Measurements from ENCODE around the gene CD47.

The CD47 gene

GRCh38 chr3:108060331-108060730 is 30.5 kb downstream of the CD47 start:
- Histone ChIP-seq H3K9me3 (ENCODE audit: control insufficient read depth, insufficient read depth, low read length) (no peaks in the 10 kb centered on the region), H3K4me1 (ENCODE audit: control insufficient read depth, insufficient read depth, low read length) (peaks cover 5% of the 10 kb centered on the region), H3K36me3 (ENCODE audit: control insufficient read depth, insufficient read depth, low read length) (no peaks in the 10 kb centered on the region), H3K9ac (ENCODE audit: low read depth, low read length) (no peak overlapping the region), H3K27me3 (ENCODE audit: control insufficient read depth, insufficient read depth, low read length) (no peaks in the 10 kb centered on the region), H3K4me3 (ENCODE audit: low read depth, low read length) (no peak overlapping the region)

- Histone ChIP-seq H3K36me3 (ENCODE audit: control insufficient read depth, insufficient read depth, low read length) (no peaks in the 10 kb centered on the region), H3K9ac (ENCODE audit: low read depth, low read length) (no peak overlapping the region), H3K4me1 (ENCODE audit: control insufficient read depth, insufficient read depth, low read length) (peaks cover 5% of the 10 kb centered on the region), H3K9me3 (ENCODE audit: control insufficient read depth, insufficient read depth, low read length) (no peaks in the 10 kb centered on the region), H3K27me3 (ENCODE audit: control insufficient read depth, insufficient read depth, low read length) (no peaks in the 10 kb centered on the region), H3K4me3 (ENCODE audit: low read depth, low read length) (no peak overlapping the region)
Measured at GRCh38 chr3:108055931-108056330, 34.9 kb downstream of the CD47 start.

GRCh38 chr3:108054935-108055334 is 35.9 kb downstream of the CD47 start:
- H3K4me1 ChIP-seq (ENCODE audit: control insufficient read depth, insufficient read depth, low read length): peaks cover 5% of the 10 kb centered on the region
- H3K4me3 ChIP-seq (ENCODE audit: low read depth, low read length): no peak overlapping the region
- no peaks in the 10 kb centered on the region for H3K9me3 ChIP-seq (ENCODE audit: control insufficient read depth, insufficient read depth, low read length)
- H3K27me3 ChIP-seq (ENCODE audit: control insufficient read depth, insufficient read depth, low read length): no peaks in the 10 kb centered on the region
- no peaks in the 10 kb centered on the region for H3K36me3 ChIP-seq (ENCODE audit: control insufficient read depth, insufficient read depth, low read length)
- H3K9ac ChIP-seq (ENCODE audit: low read depth, low read length): no peak overlapping the region

GRCh38 chr3:108053483-108053882 is 37.3 kb downstream of the CD47 start:
- Histone ChIP-seq H3K36me3 (ENCODE audit: control insufficient read depth, insufficient read depth, low read length) (no peaks in the 10 kb centered on the region), H3K9me3 (ENCODE audit: control insufficient read depth, insufficient read depth, low read length) (no peaks in the 10 kb centered on the region), H3K27me3 (ENCODE audit: control insufficient read depth, insufficient read depth, low read length) (no peaks in the 10 kb centered on the region), H3K4me3 (ENCODE audit: low read depth, low read length) (no peak overlapping the region), H3K9ac (ENCODE audit: low read depth, low read length) (no peak overlapping the region), H3K4me1 (ENCODE audit: control insufficient read depth, insufficient read depth, low read length) (peaks cover 3% of the 10 kb centered on the region)

- Histone ChIP-seq H3K4me3 (ENCODE audit: low read depth, low read length) (no peak overlapping the region), H3K27me3 (ENCODE audit: control insufficient read depth, insufficient read depth, low read length) (no peaks in the 10 kb centered on the region), H3K9me3 (ENCODE audit: control insufficient read depth, insufficient read depth, low read length) (no peaks in the 10 kb centered on the region), H3K36me3 (ENCODE audit: control insufficient read depth, insufficient read depth, low read length) (no peaks in the 10 kb centered on the region), H3K9ac (ENCODE audit: low read depth, low read length) (no peak overlapping the region), H3K4me1 (ENCODE audit: control insufficient read depth, insufficient read depth, low read length) (no peaks in the 10 kb centered on the region)
Measured at GRCh38 chr3:108053067-108053466, 37.8 kb downstream of the CD47 start.

- H3K4me1 ChIP-seq (ENCODE audit: control insufficient read depth, insufficient read depth, low read length): no peaks in the 10 kb centered on the region
- H3K27me3 ChIP-seq (ENCODE audit: control insufficient read depth, insufficient read depth, low read length): no peaks in the 10 kb centered on the region
- H3K36me3 ChIP-seq (ENCODE audit: control insufficient read depth, insufficient read depth, low read length): no peaks in the 10 kb centered on the region
- no peak overlapping the region for H3K9ac ChIP-seq (ENCODE audit: low read depth, low read length)
- no peaks in the 10 kb centered on the region for H3K9me3 ChIP-seq (ENCODE audit: control insufficient read depth, insufficient read depth, low read length)
- no peak overlapping the region for H3K4me3 ChIP-seq (ENCODE audit: low read depth, low read length)
Measured at GRCh38 chr3:108051005-108051404, 39.8 kb downstream of the CD47 start.

- Histone ChIP-seq H3K36me3 (ENCODE audit: control insufficient read depth, insufficient read depth, low read length) (no peaks in the 10 kb centered on the region), H3K4me3 (ENCODE audit: low read depth, low read length) (no peak overlapping the region), H3K4me1 (ENCODE audit: control insufficient read depth, insufficient read depth, low read length) (no peaks in the 10 kb centered on the region), H3K27me3 (ENCODE audit: control insufficient read depth, insufficient read depth, low read length) (no peaks in the 10 kb centered on the region), H3K9ac (ENCODE audit: low read depth, low read length) (no peak overlapping the region), H3K9me3 (ENCODE audit: control insufficient read depth, insufficient read depth, low read length) (no peaks in the 10 kb centered on the region)
Measured at GRCh38 chr3:108047987-108048386, 42.8 kb downstream of the CD47 start.

- H3K9me3 ChIP-seq (ENCODE audit: control insufficient read depth, insufficient read depth, low read length): no peaks in the 10 kb centered on the region
- no peaks in the 10 kb centered on the region for H3K4me1 ChIP-seq (ENCODE audit: control insufficient read depth, insufficient read depth, low read length)
- H3K36me3 ChIP-seq (ENCODE audit: control insufficient read depth, insufficient read depth, low read length): no peaks in the 10 kb centered on the region
- H3K4me3 ChIP-seq (ENCODE audit: low read depth, low read length): no peak overlapping the region
- no peak overlapping the region for H3K9ac ChIP-seq (ENCODE audit: low read depth, low read length)
- H3K27me3 ChIP-seq (ENCODE audit: control insufficient read depth, insufficient read depth, low read length): no peaks in the 10 kb centered on the region
Measured at GRCh38 chr3:108046247-108046646, 44.6 kb downstream of the CD47 start.

- H3K9ac ChIP-seq (ENCODE audit: low read depth, low read length): no peak overlapping the region
- H3K36me3 ChIP-seq (ENCODE audit: control insufficient read depth, insufficient read depth, low read length): no peaks in the 10 kb centered on the region
- H3K9me3 ChIP-seq (ENCODE audit: control insufficient read depth, insufficient read depth, low read length): no peaks in the 10 kb centered on the region
- H3K4me3 ChIP-seq (ENCODE audit: low read depth, low read length): no peak overlapping the region
- no peaks in the 10 kb centered on the region for H3K27me3 ChIP-seq (ENCODE audit: control insufficient read depth, insufficient read depth, low read length)
- H3K4me1 ChIP-seq (ENCODE audit: control insufficient read depth, insufficient read depth, low read length): no peaks in the 10 kb centered on the region
Measured at GRCh38 chr3:108044699-108045098, 46.1 kb downstream of the CD47 start.

GRCh38 chr3:108042300-108042699 is 48.5 kb downstream of the CD47 start:
- no peaks in the 10 kb centered on the region for H3K9me3 ChIP-seq (ENCODE audit: control insufficient read depth, insufficient read depth, low read length)
- no peaks in the 10 kb centered on the region for H3K36me3 ChIP-seq (ENCODE audit: control insufficient read depth, insufficient read depth, low read length)
- no peaks in the 10 kb centered on the region for H3K4me1 ChIP-seq (ENCODE audit: control insufficient read depth, insufficient read depth, low read length)
- no peak overlapping the region for H3K9ac ChIP-seq (ENCODE audit: low read depth, low read length)
- no peaks in the 10 kb centered on the region for H3K27me3 ChIP-seq (ENCODE audit: control insufficient read depth, insufficient read depth, low read length)
- H3K4me3 ChIP-seq (ENCODE audit: low read depth, low read length): no peak overlapping the region

GRCh38 chr3:108041253-108041652 is 49.6 kb downstream of the CD47 start:
- no peaks in the 10 kb centered on the region for H3K27me3 ChIP-seq (ENCODE audit: control insufficient read depth, insufficient read depth, low read length)
- H3K9ac ChIP-seq (ENCODE audit: low read depth, low read length): no peak overlapping the region
- H3K4me3 ChIP-seq (ENCODE audit: low read depth, low read length): no peak overlapping the region
- H3K4me1 ChIP-seq (ENCODE audit: control insufficient read depth, insufficient read depth, low read length): no peaks in the 10 kb centered on the region
- no peaks in the 10 kb centered on the region for H3K9me3 ChIP-seq (ENCODE audit: control insufficient read depth, insufficient read depth, low read length)
- H3K36me3 ChIP-seq (ENCODE audit: control insufficient read depth, insufficient read depth, low read length): no peaks in the 10 kb centered on the region

GRCh38 chr3:108037770-108038169 is 53.1 kb downstream of the CD47 start:
- H3K27me3 ChIP-seq (ENCODE audit: control insufficient read depth, insufficient read depth, low read length): no peaks in the 10 kb centered on the region
- H3K9me3 ChIP-seq (ENCODE audit: control insufficient read depth, insufficient read depth, low read length): no peaks in the 10 kb centered on the region
- no peak overlapping the region for H3K9ac ChIP-seq (ENCODE audit: low read depth, low read length)
- H3K4me3 ChIP-seq (ENCODE audit: low read depth, low read length): no peak overlapping the region
- H3K4me1 ChIP-seq (ENCODE audit: control insufficient read depth, insufficient read depth, low read length): no peaks in the 10 kb centered on the region
- no peaks in the 10 kb centered on the region for H3K36me3 ChIP-seq (ENCODE audit: control insufficient read depth, insufficient read depth, low read length)
